Stimulated activated CD4-positive, alpha-beta T cell treated with anti-CD3 and anti-CD28 coated beads, Interleukin-15, amount 100 ng/mL, for 48 hours (primary cell): ENCODE data around the gene DERL3.

Source experiments
- DNase-seq, 2 donors: peaks; one replicate each; pipeline ENCODE4 v3.0.0-alpha.2; 2020; ENCODE audit warnings: low read depth in 2 of 2

The DERL3 gene

GRCh38 chr22:23847310-23847920, 8.6 kb upstream of the DERL3 start:
- no peak for DNase-seq

GRCh38 chr22:23846081-23846469, 7.3 kb upstream of the DERL3 start:
- no peak for DNase-seq

DNA sequence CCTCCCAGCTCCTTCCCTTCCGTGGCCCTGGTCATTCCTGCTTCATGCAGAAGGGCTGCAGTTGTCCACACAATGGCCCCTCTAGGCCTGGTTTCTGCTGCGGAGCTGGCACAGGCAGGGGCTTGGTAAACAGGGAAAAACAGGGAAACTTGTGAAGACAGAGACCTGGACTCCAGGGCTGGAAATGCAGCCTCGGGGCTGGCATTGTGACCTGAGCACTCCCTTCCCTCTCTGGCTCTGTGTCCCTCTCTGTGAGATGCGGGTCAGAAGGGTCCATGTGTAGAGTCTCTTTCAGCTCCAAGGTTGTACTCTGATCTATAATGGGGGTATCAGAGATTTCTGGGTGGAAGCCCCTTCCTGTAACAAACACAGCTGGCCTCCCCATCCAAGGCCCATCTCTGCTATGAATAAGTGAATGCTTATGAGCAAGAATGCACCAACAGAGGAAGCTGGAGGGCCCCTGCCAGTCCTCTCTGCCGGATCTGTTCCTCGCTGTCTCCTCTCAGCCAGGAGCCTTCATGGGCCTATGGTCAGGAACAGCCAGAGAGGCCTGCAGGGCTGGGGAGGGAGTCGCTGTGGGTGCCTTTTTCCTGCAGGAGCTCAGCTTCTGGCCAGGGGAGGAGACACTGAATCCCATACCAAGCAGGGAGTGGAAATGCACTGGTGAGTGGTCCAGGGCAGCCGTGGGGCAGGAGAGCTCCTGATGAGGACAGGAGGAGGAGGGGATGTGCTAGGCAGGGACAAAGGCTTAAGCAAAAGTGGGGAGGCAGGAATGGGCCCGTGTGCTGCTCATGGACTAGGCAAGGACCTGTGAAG, 6.7 kb upstream of the DERL3 start:
- DNase-seq, result no peak

DNA sequence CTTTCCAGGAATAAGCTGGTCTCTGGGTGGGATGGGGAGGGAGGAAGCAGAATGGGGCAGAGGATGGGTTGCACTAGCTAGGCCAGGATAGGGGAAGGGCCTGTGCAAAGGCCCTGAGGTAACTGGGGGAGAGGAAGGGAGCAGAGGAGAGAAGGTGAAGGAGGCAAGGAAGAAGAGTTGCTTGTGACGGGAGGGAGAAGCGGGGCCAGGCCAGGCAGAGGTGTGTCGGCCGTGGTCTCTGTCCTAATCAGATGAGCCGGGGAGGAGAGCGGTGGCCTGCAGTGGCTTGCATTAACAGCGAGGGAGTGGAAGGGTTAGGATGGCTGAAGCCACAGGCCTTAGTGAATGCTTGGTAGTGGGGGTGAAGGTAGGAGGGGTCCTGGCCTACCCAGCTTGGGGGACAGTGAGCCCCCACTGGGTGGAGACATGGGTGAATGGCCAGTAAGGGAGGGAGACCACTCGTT, 6.0 kb upstream of the DERL3 start:
- no peak for DNase-seq

DNA sequence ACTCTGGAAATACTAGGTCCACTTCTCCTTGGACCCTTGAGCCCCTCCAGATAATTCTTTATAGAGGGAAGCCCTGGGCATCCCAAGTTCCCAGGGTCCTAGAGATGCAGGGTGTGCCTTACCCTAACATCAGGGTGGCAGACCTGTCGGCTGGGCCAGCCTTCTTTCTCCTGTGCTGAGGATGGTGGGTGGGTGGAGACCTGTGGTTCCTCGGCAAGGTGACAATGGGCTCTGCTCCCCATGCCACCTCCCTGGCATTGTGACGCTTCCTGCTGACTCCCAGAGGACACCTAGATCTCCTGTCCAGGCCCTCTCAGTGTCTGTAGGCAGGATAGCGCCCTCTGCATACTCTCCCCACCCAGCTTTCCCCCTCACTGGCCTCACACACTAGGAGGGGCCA, 3.8 kb upstream of the DERL3 start:
- DNase-seq, result no peak

- no peak for DNase-seq
These were observed 3.1 kb upstream of the DERL3 start for GRCh38 chr22:23841736-23842445.

DNA sequence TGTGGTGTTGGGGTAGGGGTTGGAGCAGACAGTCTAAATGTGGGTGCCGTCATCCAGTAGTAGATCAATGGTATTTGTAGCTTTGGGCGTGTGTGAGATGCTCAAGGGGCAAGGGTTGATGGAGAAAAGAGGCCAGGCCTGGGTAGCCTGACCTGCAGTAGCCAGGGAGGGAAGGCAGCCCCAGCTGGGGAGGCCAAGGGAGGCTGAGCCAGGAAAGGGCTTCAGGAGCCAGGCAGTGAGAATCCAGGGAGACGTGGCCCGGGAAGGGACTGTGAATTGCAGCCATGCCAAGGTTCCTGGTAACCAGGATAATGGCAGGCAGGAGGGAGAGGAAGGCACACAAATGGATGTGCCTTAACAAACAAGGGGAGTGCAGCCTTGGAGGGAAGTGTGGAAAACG, 2.5 kb upstream of the DERL3 start:
- DNase-seq, result no peak

DNA sequence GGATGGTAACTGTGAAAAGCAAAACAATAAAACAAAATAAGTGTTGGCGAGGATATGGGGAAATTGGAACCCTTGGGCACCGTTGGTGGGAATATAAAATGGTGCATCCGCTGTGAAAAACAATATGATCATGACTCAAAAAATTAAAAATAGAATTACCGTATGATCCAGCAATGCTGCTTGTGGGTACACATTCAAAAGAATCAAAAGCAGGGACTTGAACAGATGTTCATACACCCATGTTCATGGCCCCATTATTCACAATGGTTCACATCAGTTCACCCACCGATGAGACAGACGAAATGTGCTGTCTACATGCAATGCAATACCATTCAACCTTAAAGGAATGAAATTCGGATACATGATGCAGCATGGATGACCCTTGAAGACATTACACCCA, 1.2 kb upstream of the DERL3 start:
- DNase-seq, result no peak

DNA sequence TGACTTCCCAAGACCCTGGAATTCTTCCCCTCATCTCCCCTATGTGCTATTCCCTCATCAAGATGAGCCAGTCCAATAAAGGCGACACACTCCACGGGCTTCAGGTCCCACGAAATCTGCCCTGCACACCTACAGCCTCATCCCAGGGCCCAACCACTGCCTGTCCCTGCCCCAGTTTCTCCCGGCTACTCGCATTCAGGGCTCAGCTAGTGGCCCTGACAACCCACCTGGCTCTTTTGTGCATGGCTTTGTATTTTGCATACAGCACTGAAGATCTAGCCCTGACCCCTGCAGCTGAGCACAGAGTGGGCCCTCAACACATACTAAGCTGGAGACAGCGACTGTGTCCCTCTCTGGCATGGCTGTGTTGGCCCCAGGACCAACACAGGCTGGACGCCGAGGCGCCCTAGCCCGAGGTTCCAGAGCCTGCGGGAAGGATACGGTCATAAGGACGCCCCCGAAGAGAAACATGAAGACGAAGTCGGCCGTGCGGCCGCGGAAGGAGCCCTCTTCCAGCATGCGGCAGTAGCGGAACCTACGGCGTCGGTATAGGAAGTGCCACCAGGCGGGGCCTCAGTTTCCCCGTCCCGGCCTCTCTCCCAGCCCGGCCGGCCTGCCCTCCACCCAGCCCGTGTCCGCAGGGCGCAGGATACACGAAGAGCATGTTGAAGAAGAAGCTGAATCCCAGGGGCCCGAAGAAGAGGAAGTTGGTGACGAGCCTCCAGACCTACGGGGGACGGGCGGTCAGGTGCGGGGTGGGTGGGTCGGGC, 710 bp downstream of the DERL3 start:
- no peak for DNase-seq

- no peak for DNase-seq
These were observed 1.3 kb downstream of the DERL3 start for GRCh38 chr22:23837496-23837859.

- DNase-seq, result no peak
These were observed 1.9 kb downstream of the DERL3 start for GRCh38 chr22:23836692-23837495.

DNA sequence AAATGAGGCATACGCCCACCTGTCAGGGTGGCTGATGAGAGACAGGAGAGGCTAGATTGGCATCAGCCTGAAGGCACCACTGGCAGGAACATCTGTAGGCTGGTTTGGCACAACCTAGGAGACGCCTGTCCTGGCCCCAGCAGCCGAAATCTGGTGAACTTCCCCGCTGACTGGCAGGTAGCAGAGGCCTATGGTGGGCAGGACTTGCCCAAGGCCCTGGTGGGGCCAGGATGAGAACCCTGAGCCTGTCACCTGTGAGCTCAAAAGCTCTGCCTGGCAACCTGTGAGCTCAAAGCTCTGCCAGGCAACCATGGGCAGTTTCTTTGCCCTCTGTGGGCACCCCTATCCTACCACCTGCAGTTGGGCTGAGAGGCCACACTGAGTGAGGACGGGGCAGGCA, 2.5 kb downstream of the DERL3 start:
- DNase-seq, result no peak

GRCh38 chr22:23835484-23836144, 3.2 kb downstream of the DERL3 start:
- no peak for DNase-seq

GRCh38 chr22:23834793-23835483, 3.9 kb downstream of the DERL3 start:
- no peak for DNase-seq

DNA sequence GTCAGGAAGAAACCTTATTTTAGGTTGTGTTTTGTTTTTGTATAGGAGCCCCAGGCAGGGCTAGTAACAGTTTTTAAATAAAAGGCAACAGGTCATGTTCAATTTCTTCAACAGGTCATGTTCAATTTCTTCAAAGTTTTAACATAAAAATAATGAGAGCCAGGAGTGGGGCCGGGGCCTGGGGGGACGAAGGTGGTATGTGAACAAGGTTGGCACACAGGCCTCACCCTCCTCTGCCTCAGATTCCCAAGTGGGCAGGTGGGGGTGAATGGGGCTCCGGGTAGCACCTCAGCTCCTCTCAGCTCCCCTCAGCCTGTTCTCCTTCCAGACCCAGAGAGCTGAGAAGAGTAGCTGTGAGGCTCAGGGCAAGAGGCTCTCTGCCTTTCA, 4.4 kb downstream of the DERL3 start:
- no peak for DNase-seq

DNA sequence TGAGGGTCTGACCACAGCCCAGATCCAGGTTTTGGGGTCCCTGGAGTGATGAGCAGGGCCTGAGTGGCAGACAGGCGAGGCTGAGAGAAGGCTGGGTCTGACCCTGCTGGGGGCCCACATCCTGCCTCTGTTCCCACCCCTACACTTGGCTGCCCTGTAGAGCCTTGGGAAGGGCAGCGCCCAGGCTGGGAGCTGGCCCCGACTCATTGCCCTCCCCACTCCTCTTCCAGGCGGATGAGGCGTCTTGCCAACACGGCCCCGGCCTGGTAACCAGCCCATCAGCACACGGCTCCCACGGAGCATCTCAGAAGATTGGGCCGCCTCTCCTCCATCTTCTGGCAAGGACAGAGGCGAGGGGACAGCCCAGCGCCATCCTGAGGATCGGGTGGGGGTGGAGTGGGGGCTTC, 4.9 kb downstream of the DERL3 start:
- DNase-seq, result no peak

DNA sequence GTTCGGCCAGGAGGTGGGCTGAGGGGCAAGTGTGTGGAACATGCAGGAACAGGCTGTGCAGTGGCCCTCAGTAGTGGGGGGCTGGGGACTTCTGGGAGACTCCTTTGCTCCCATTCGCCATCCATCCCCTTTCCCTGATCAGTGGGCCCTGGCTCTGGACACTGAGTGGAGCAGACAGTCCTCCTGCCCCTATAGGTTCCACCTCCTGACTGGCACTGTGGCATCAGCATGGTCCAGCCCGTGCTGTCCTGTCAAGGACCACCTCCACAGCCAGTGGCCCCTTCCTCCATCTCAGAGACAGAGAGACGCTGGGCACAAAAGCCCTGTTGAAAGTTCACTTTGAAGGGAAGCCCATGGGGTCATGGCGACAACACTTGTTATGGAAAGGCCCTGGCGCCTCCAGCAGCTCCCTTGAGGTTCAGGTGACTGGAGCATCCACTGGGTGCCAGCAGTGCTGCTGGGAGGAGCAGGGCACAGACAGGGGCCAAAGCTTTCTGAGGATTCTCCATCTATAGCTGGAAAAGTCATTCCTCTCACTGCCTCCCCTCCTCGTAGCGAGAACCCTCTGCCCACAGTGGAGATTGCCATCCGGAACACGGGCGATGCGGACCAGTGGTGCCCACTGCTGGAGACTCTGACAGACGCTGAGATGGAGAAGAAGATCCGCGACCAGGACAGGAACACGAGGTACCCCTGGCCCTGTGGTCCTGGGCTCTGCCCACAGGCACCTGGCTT, 5.6 kb downstream of the DERL3 start:
- no peak for DNase-seq

GRCh38 chr22:23832226-23833016, 6.4 kb downstream of the DERL3 start:
- DNase-seq, result no peak

DNA sequence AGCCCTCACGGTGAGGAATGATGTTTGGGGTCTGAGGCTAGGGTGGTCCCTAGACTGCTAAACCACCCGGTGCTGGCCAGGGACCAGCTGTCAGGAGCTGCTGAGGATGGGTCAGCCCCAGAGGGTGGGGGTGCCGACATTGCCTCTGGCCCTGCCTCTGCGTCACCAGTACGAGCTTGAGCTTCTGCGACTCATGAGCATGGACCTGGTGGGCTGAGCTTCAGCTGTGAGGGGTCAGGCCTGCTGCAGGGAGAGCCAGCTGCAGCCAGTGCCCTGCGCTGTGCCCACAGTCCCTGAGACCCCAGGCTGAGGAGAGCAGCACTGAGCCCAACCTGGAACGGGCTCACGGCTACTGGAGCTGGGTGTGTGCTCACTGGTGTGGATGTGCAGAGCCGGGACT, 7.0 kb downstream of the DERL3 start:
- DNase-seq, result no peak
